GM19328 (cell line): ENCODE data around the gene MYO1E.

Source experiments
- ATAC-seq: cut with Tn5 transposase; IDR thresholded peaks from one replicate; pipeline ENCODE4 v1.9.1; 2021; ENCODE audit warnings: mild to moderate bottlenecking, moderate library complexity; ENCODE audit not compliant: unreplicated experiment

The MYO1E gene

GRCh38 chr15:59237924-59238331 is 134.7 kb downstream of the MYO1E start:
- no peak for ATAC-seq

- no peak for ATAC-seq
Measured at GRCh38 chr15:59237119-59237855, 135.4 kb downstream of the MYO1E start.

GRCh38 chr15:59236394-59236793 is 136.3 kb downstream of the MYO1E start:
- no peak for ATAC-seq

GRCh38 chr15:59232476-59232875 is 140.2 kb downstream of the MYO1E start:
- no peak for ATAC-seq

- ATAC-seq, result no peak
Measured at GRCh38 chr15:59230531-59231055, 142.1 kb downstream of the MYO1E start.

GRCh38 chr15:59229453-59229852 is 143.2 kb downstream of the MYO1E start:
- no peak for ATAC-seq

GRCh38 chr15:59229015-59229414 is 143.7 kb downstream of the MYO1E start:
- no peak for ATAC-seq

GRCh38 chr15:59227021-59227420 is 145.7 kb downstream of the MYO1E start:
- no peak for ATAC-seq

GRCh38 chr15:59224474-59224873 is 148.2 kb downstream of the MYO1E start:
- no peak for ATAC-seq

- ATAC-seq, result no peak
Measured at GRCh38 chr15:59223736-59224135, 148.9 kb downstream of the MYO1E start.

- ATAC-seq, result no peak
Measured at GRCh38 chr15:59222906-59223550, 149.6 kb downstream of the MYO1E start.

- ATAC-seq, result no peak
Measured at GRCh38 chr15:59221511-59222505, 150.9 kb downstream of the MYO1E start.

GRCh38 chr15:59218710-59219109 is 154.0 kb downstream of the MYO1E start:
- ATAC-seq, result no peak

GRCh38 chr15:59217876-59218498 is 154.7 kb downstream of the MYO1E start:
- no peak for ATAC-seq

GRCh38 chr15:59216911-59217310 is 155.8 kb downstream of the MYO1E start:
- ATAC-seq, result no peak

GRCh38 chr15:59210186-59210585 is 162.5 kb downstream of the MYO1E start:
- no peak for ATAC-seq

- no peak for ATAC-seq
Measured at GRCh38 chr15:59208613-59209249, 163.9 kb downstream of the MYO1E start.

- no peak for ATAC-seq
Measured at GRCh38 chr15:59206623-59207183, 166.0 kb downstream of the MYO1E start, which contains the start of gene LDHAL6B. Gene LDHAL6B (plus strand): TSS chr15:59206843. CDS start chr15:59206941, 98 bp downstream.

- ATAC-seq, result no peak
Measured at GRCh38 chr15:59205839-59206622, 166.6 kb downstream of the MYO1E start.
